Activated naive CD4-positive, alpha-beta T cell treated with anti-CD3 and anti-CD28 coated beads for 36 hours (primary cell): ENCODE measurements around the gene C2orf81. TPM values are rescaled to one million over a fixed set of nuclear protein-coding genes. Genes with fewer than 3 reads are reported as not detected.

Source experiments
- CTCF ChIA-PET: fragments of 350-600 bp; sonication (Branson Sonifier 250); formaldehyde crosslinking; loops from one replicate; lab custom pipeline; 2021; ENCODE audit warnings: antibody characterized with exemption; lab: Charles Lee
- DNase-seq: peaks from one replicate; pipeline ENCODE4 v3.0.0-alpha.2; 2020
- H3K27ac Mint-ChIP-seq: one replicate; pipeline ENCODE4 v1.8.0; 2021; ENCODE audit warnings: mild to moderate bottlenecking, mixed read lengths
- H3K27me3 Mint-ChIP-seq: one replicate; pipeline ENCODE4 v1.8.0; 2021; ENCODE audit warnings: low read depth, mixed read lengths
- H3K36me3 Mint-ChIP-seq: one replicate; pipeline ENCODE4 v1.8.0; 2021; ENCODE audit warnings: low read depth, mixed read lengths
- H3K4me1 Mint-ChIP-seq: one replicate; pipeline ENCODE4 v1.8.0; 2021; ENCODE audit warnings: low read depth, mixed read lengths
- H3K4me3 Mint-ChIP-seq: one replicate; pipeline ENCODE4 v1.8.0; 2021; ENCODE audit warnings: mild to moderate bottlenecking, moderate library complexity, mixed read lengths
- H3K9me3 Mint-ChIP-seq: one replicate; pipeline ENCODE4 v1.8.0; 2021; ENCODE audit warnings: mixed read lengths
- intact Hi-C: fragments of 100-400 bp; cut with micrococcal nuclease; formaldehyde crosslinking; loops from one replicate; pipeline ENCODE4 v1.15.1; 2023
- total RNA-seq, 2 experiments: library from RNA; stranded (reverse); gene quantifications; one replicate each; pipeline ENCODE4 v1.2.3, GENCODE V29; 2021

The C2orf81 gene
- total RNA-seq, 2 experiments from 2014 or later: 2.6 to 3.4 TPM

DNA sequence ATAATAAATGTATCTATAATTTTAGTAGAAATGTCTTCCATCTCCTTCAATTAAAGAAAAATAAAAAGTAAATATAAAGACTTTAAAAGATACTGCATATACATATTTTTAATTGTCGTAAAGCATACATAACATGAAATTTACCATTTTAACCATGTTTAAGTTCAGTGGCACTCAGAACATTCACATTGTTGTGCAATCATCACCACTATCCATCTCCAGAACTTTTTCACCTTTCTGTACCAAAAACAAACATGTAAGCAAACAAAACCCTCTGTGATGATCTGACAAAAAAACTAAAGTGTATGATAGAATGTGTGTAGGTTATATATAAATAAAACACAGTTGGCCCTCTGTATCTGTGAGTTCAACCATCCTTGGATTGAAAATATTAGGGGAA, 27.9 kb downstream of the C2orf81 start:
- no peaks in the 10 kb centered on the region for H3K27me3 Mint-ChIP-seq
- H3K4me1 Mint-ChIP-seq: peaks cover 4% of the 10 kb centered on the region
- no peak for DNase-seq
- no peaks in the 10 kb centered on the region for H3K9me3 Mint-ChIP-seq
- no peak overlapping the region for H3K27ac Mint-ChIP-seq
- intact Hi-C loops: loop anchor here (2.0 to 10.0 kb wide), 5 partner anchors 59 to 461 kb away; partner anchors contain the start of gene BOLA3
- CTCF ChIA-PET: no interaction called here
- peaks cover 2% of the 10 kb centered on the region for H3K36me3 Mint-ChIP-seq
- no peak overlapping the region for H3K4me3 Mint-ChIP-seq

DNA sequence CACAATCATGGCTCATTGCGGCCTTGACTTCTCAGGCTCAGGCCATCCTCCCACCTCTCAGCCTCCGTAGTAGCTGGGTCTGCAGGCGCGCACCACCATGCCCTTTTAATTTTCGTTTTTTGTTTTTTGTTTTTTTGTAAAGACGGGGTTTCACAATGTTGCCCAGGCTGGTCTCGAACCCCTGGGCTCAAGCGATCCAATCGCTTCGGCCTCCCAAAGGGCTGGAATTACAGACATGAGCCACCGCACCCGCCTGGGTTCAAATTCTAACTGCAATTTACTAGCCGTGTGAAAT, 29.0 kb downstream of the C2orf81 start:
- no peaks in the 10 kb centered on the region for H3K27me3 Mint-ChIP-seq
- intact Hi-C loops: loop anchor here (1.0 to 10.0 kb wide), 11 partner anchors 29 to 460 kb away; partner anchors contain the start of genes AUP1, BOLA3, C2orf81 and HK2
- no peak overlapping the region for H3K27ac Mint-ChIP-seq
- no peak for DNase-seq
- peaks cover 2% of the 10 kb centered on the region for H3K36me3 Mint-ChIP-seq
- H3K4me3 Mint-ChIP-seq: peak overlapping the region; percentile 92
- CTCF ChIA-PET: interaction anchor here (0.7 to 2.6 kb wide), 10 partner anchors 9 to 143 kb away, joined by 3 to 14 read pairs (median 6); partner anchors contain the start of genes C2orf81, WBP1 and WDR54
- H3K4me1 Mint-ChIP-seq: peaks cover 4% of the 10 kb centered on the region
- H3K9me3 Mint-ChIP-seq: no peaks in the 10 kb centered on the region

DNA sequence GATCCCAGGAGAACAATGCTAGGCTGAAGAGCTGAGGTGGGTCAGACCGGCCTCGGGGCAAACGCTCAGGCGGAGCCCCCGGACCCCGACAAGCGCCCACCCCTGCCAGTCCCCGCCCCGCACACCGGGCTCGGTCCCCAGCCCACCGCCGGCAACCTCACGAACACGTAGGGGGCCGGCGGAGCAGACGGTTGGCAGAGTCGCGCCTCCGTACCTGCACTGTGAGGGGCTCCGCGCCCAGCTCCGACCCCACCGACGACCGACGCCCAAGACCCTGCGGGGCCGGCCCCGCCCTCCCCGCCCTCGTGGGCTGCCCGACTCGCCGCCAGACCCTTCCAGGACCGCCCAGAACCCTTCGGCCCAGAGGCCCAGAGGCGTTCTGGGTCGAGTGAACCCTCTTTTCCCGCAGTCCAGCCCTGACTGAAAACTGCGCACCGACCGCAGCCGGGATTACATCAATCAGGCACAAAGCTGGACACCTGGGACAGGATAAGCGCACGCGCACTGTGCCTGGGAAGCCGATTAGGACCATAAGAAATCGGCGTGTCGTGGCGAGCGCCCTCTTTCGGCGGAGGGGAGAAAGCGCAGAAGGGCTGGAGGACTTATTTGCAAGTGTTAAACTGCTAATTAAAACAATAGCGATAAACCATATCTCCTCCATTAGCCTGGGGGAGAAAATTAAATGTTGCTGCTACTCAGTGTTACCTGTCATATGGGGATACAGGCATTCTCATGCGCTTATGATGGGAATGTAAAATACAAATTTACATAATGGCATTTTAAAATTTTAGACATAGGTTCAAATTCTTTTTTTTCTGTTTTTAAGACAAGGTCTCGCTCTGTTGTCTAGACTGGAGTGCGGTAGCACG, 29.6 kb downstream of the C2orf81 start:
- CTCF ChIA-PET: interaction anchor here (0.5 to 3.5 kb wide), 21 partner anchors 9 to 199 kb away, joined by 3 to 23 read pairs (median 5); partner anchors contain the start of genes C2orf81, WBP1 and WDR54
- intact Hi-C loops: loop anchor here (1.0 to 10.0 kb wide), 11 partner anchors 29 to 460 kb away; partner anchors contain the start of genes AUP1, BOLA3, C2orf81 and HK2
- Mint-ChIP-seq H3K36me3 (peaks cover 2% of the 10 kb centered on the region), H3K9me3 (no peaks in the 10 kb centered on the region), H3K4me3 (peak overlapping the region; percentile 92), H3K27ac (peak overlapping the region; percentile 96), H3K4me1 (peaks cover 4% of the 10 kb centered on the region), H3K27me3 (no peaks in the 10 kb centered on the region)
- peak; percentile 98 for DNase-seq

DNA sequence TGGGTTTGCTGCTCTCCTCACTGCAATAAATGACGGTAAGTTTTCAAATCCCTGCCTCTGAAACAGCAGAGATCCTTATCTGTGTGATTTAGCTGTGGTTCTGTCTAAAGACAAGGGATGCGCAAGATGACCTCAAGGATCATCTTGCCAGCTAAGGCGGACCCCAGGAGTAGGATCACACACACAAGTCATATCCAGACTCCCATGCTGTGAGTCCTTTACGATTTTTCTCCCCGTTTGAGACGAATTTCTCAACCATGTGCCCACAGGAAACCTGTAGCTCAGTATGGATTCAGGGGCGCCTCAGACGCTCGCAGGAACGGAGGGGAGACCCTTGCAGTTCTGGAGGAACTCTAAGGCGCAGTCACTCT, 30.2 kb downstream of the C2orf81 start:
- H3K27ac Mint-ChIP-seq: peak overlapping the region; percentile 69
- peak; percentile 26 for DNase-seq
- H3K9me3 Mint-ChIP-seq: no peaks in the 10 kb centered on the region
- no peaks in the 10 kb centered on the region for H3K27me3 Mint-ChIP-seq
- intact Hi-C loops: loop anchor here (5.0 to 10.0 kb wide), 4 partner anchors 184 to 459 kb away; partner anchors contain the start of gene BOLA3
- peaks cover 2% of the 10 kb centered on the region for H3K36me3 Mint-ChIP-seq
- peaks cover 4% of the 10 kb centered on the region for H3K4me1 Mint-ChIP-seq
- H3K4me3 Mint-ChIP-seq: peak overlapping the region; percentile 92
- CTCF ChIA-PET: interaction anchor here (0.5 to 3.5 kb wide), 21 partner anchors 9 to 212 kb away, joined by 3 to 23 read pairs (median 5); partner anchors contain the start of genes C2orf81, WBP1 and WDR54

DNA sequence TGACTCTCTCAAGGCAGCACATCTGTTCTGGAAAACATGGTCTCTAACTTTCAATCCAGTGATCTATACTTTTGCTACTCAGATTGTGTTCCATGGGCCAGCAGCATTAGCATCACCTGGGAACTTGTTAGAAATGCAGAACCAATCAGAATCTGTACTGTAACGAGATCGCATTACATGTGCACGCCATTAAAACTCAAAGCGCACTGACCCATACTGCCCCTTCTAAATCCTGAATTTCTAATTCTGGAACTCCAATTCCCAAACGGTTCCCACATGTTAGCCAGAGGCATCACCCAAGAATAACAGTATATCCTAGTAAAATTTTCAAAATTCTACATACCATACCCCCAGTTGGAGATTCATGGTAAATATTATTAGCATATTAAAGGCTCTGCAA, 30.8 kb downstream of the C2orf81 start:
- no peak for DNase-seq
- H3K27ac Mint-ChIP-seq: no peak overlapping the region
- no peaks in the 10 kb centered on the region for H3K27me3 Mint-ChIP-seq
- peak overlapping the region; percentile 51 for H3K4me3 Mint-ChIP-seq
- intact Hi-C loops: loop anchor here (5.0 to 10.0 kb wide), 4 partner anchors 183 to 458 kb away; partner anchors contain the start of gene BOLA3
- H3K36me3 Mint-ChIP-seq: peaks cover 2% of the 10 kb centered on the region
- CTCF ChIA-PET: interaction anchor here (0.5 to 3.5 kb wide), 11 partner anchors 8 to 211 kb away, joined by 3 to 23 read pairs (median 7); partner anchors contain the start of genes C2orf81 and WDR54
- peaks cover 4% of the 10 kb centered on the region for H3K4me1 Mint-ChIP-seq
- H3K9me3 Mint-ChIP-seq: no peaks in the 10 kb centered on the region

DNA sequence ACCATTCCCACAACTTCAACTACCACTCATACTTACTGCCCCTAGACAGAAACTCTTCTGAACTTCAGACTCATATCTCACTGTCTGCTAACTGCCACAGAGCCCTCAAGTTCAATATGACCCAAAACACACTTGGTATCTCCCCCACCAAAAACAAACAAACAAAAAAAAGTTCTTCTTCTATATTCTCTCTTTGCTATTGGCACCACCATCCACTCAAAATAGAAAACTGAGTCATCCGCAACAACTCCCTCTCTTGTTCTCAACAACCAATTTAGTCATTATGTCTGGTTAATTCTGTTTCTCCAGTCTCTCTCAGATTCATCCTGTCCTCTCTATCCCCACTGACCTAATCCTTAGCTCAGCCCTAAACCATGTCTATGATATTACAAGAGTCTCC, 34.1 kb downstream of the C2orf81 start:
- Mint-ChIP-seq H3K9me3 (no peaks in the 10 kb centered on the region), H3K36me3 (peaks cover 2% of the 10 kb centered on the region), H3K4me3 (no peak overlapping the region), H3K27me3 (no peaks in the 10 kb centered on the region), H3K4me1 (peaks cover 4% of the 10 kb centered on the region), H3K27ac (no peak overlapping the region)
- intact Hi-C loops: no loop called here
- CTCF ChIA-PET: interaction anchor here (0.6 to 1.3 kb wide), 3 partner anchors 14 to 199 kb away, joined by 3 to 4 read pairs (median 4); no protein-coding TSS in a partner anchor
- DNase-seq: no peak

GRCh38 chr2:74385396-74385795, 36.0 kb downstream of the C2orf81 start:
- intact Hi-C loops: no loop called here

DNA sequence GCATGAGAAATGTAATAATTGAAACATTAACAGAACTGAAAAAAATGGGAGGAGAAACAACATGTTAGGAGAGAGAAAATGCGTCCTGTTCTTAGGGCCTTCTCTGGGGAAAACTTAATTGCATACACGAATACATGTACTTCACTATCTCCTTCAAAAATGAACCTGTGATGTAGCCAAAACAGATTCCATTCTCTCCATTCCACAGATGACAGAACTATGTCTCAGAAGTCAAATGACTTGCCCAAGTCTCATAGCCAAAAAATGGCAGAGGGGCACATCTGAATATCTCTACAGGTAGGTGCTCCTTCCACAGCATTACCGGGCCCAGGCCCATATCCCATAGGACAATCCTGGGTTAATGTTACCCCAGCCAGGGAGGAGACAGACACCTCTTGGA, 37.4 kb downstream of the C2orf81 start:
- H3K4me3 Mint-ChIP-seq: no peak overlapping the region
- CTCF ChIA-PET: no interaction called here
- H3K36me3 Mint-ChIP-seq: no peaks in the 10 kb centered on the region

More at GRCh38 chr2:74385396-74385795, 36.0 kb downstream of the C2orf81 start:
- Mint-ChIP-seq H3K4me1 (peaks cover 12% of the 10 kb centered on the region), H3K4me3 (no peak overlapping the region), H3K27ac (no peak overlapping the region), H3K36me3 (no peaks in the 10 kb centered on the region), H3K27me3 (no peaks in the 10 kb centered on the region), H3K9me3 (no peaks in the 10 kb centered on the region)
- CTCF ChIA-PET: interaction anchor here (1.8 kb wide), 1 partner anchor 136 kb away, joined by 4 read pairs; no protein-coding TSS in a partner anchor
- DNase-seq: no peak

GRCh38 chr2:74383254-74383653, 38.2 kb downstream of the C2orf81 start:
- Mint-ChIP-seq H3K27ac (no peak overlapping the region), H3K9me3 (no peaks in the 10 kb centered on the region), H3K4me1 (peaks cover 19% of the 10 kb centered on the region), H3K4me3 (no peak overlapping the region), H3K27me3 (no peaks in the 10 kb centered on the region), H3K36me3 (no peaks in the 10 kb centered on the region)
- CTCF ChIA-PET: interaction anchor here (0.7 kb wide), 1 partner anchor 45 kb away, joined by 3 read pairs; no protein-coding TSS in a partner anchor
- DNase-seq: no peak
- intact Hi-C loops: no loop called here

More for the DNA sequence above, 37.4 kb downstream of the C2orf81 start:
- intact Hi-C loops: no loop called here
- Mint-ChIP-seq H3K9me3 (no peaks in the 10 kb centered on the region), H3K27ac (no peak overlapping the region), H3K4me1 (peaks cover 19% of the 10 kb centered on the region), H3K27me3 (no peaks in the 10 kb centered on the region)
- no peak for DNase-seq

DNA sequence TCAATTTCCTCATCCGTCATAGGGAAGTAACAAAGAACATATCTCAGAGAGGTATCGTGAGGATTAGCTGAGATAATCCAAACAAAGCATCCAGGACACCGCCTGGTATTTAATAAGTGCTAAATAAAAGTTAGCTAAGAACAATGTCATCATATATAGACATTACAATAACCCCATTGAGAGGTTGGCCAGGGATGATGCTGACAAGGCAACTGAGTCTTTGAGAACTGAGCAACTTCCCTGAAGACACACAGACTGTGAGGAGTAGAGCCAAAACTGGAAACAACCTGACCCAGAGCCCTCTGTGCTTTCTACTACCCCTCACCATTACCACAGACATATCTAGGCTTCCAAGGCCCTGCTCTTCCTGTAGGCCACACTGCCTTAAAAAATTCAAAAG, 39.7 kb downstream of the C2orf81 start:
- DNase-seq: no peak
- Mint-ChIP-seq H3K36me3 (peaks cover 6% of the 10 kb centered on the region), H3K27ac (no peak overlapping the region), H3K27me3 (no peaks in the 10 kb centered on the region), H3K4me3 (no peak overlapping the region), H3K4me1 (peaks cover 19% of the 10 kb centered on the region), H3K9me3 (no peaks in the 10 kb centered on the region)
- intact Hi-C loops: no loop called here
- CTCF ChIA-PET: interaction anchor here (0.6 to 1.1 kb wide), 4 partner anchors 9 to 690 kb away, joined by 3 to 7 read pairs (median 4); no protein-coding TSS in a partner anchor

- Mint-ChIP-seq H3K4me3 (no peak within 1 kb of the TSS), H3K27me3 (no peaks in the 10 kb centered on the region), H3K27ac (no peak within 1 kb of the TSS), H3K36me3 (peaks cover 6% of the 10 kb centered on the region), H3K4me1 (peaks cover 19% of the 10 kb centered on the region), H3K9me3 (no peaks in the 10 kb centered on the region)
- intact Hi-C loops: no loop called here
- CTCF ChIA-PET: interaction anchor here (0.7 to 1.1 kb wide), 5 partner anchors 9 to 130 kb away, joined by 3 read pairs; no protein-coding TSS in a partner anchor
- peak; percentile 46 for DNase-seq
Observed at GRCh38 chr2:74379851-74380789, 41.3 kb downstream of the C2orf81 start, which contains the start of gene DCTN1. DCTN1 (minus strand) TSS chr2:74380311; CDS start chr2:74380037, 274 bp downstream.
